Measurements from ENCODE around the gene ACSM2B. TPM values are rescaled to one million over a fixed set of nuclear protein-coding genes. Genes with fewer than 3 reads are reported as not detected.
"Not testable (repeated sequence)": the region's sequence is repeated elsewhere in the genome, so short reads cannot be mapped to it uniquely, and the experiment has no call there.

Gene ACSM2B
- total RNA-seq, 4 donors from 2014 or later: 0.21 TPM; not detected in 3

- H3K9me3 ChIP-seq; H3K36me3 ChIP-seq; H3K27me3 ChIP-seq; H3K4me1 ChIP-seq; H3K4me3 ChIP-seq; DNase-seq (ENCODE audit: low spot score in 2 of 2); H3K27ac ChIP-seq: not testable (repeated sequence)
- WGBS, 2 donors: 62 to 65% methylated on average over 5 of the region's 5 CpGs
Observed at GRCh38 chr16:20546278-20546853, 29.8 kb downstream of the ACSM2B start.

- not testable (repeated sequence) for H3K9me3 ChIP-seq; DNase-seq (ENCODE audit: low spot score in 2 of 2); H3K27ac ChIP-seq; H3K36me3 ChIP-seq; H3K27me3 ChIP-seq; H3K4me1 ChIP-seq; H3K4me3 ChIP-seq
- 64 to 68% methylated on average over 5 of the region's 5 CpGs for WGBS, 2 donors
Observed at GRCh38 chr16:20540603-20541316, 35.4 kb downstream of the ACSM2B start.

- H3K27me3 ChIP-seq: no peaks in the 10 kb centered on the region
- no peak for DNase-seq (ENCODE audit: low spot score in 2 of 2)
Observed at GRCh38 chr16:20538687-20539086, 37.5 kb downstream of the ACSM2B start.

GRCh38 chr16:20538181-20538580, 38.0 kb downstream of the ACSM2B start:
- Histone ChIP-seq H3K27me3 (no peaks in the 10 kb centered on the region), H3K27ac (no peak overlapping the region), H3K4me3 (no peak overlapping the region), H3K4me1 (no peaks in the 10 kb centered on the region), H3K36me3 (no peaks in the 10 kb centered on the region), H3K9me3 (no peaks in the 10 kb centered on the region)
- TF ChIP-seq CTCF (IDR thresholded peaks at IDR 0.05): no peak
- no peak for TF ChIP-seq POLR2A (IDR thresholded peaks at IDR 0.05)
- TF ChIP-seq EP300 (IDR thresholded peaks at IDR 0.05): no peak
- 0 to 5% methylated on average over 1 of the region's 1 CpG for WGBS, 2 donors
- DNase-seq (ENCODE audit: low spot score in 2 of 2): no peak

More at GRCh38 chr16:20538687-20539086, 37.5 kb downstream of the ACSM2B start:
- Histone ChIP-seq H3K4me3 (no peak overlapping the region), H3K36me3 (no peaks in the 10 kb centered on the region), H3K9me3 (no peaks in the 10 kb centered on the region), H3K4me1 (no peaks in the 10 kb centered on the region), H3K27ac (no peak overlapping the region)
- no peak for TF ChIP-seq POLR2A (IDR thresholded peaks at IDR 0.05)
- TF ChIP-seq EP300 (IDR thresholded peaks at IDR 0.05): no peak
- no peak for TF ChIP-seq CTCF (IDR thresholded peaks at IDR 0.05)
- 48 to 58% methylated on average over 4 of the region's 5 CpGs for WGBS, 2 donors

- not testable (repeated sequence) for H3K4me1 ChIP-seq; H3K27me3 ChIP-seq; H3K4me3 ChIP-seq; H3K36me3 ChIP-seq; DNase-seq (ENCODE audit: low spot score in 2 of 2); H3K27ac ChIP-seq; H3K9me3 ChIP-seq
- WGBS, 2 donors: 34 to 80% methylated on average over 1 of the region's 1 CpG
Observed at GRCh38 chr16:20536669-20537068, 39.5 kb downstream of the ACSM2B start.

GRCh38 chr16:20532284-20532792, 43.8 kb downstream of the ACSM2B start:
- not testable (repeated sequence) for H3K27me3 ChIP-seq; H3K36me3 ChIP-seq; H3K27ac ChIP-seq; H3K4me1 ChIP-seq; DNase-seq (ENCODE audit: low spot score in 2 of 2); H3K9me3 ChIP-seq; H3K4me3 ChIP-seq
- no CpG with 5 or more reads among the region's 3 CpGs for WGBS, 2 donors

- WGBS, 2 donors: no CpG with 5 or more reads among the region's 13 CpGs
- not testable (repeated sequence) for H3K9me3 ChIP-seq; H3K36me3 ChIP-seq; DNase-seq (ENCODE audit: low spot score in 2 of 2); H3K27ac ChIP-seq; H3K4me3 ChIP-seq; H3K4me1 ChIP-seq; H3K27me3 ChIP-seq
Observed at GRCh38 chr16:20531795-20532194, 44.4 kb downstream of the ACSM2B start.
